Coronary artery (tissue), 2 donors: ENCODE measurements around the gene CAMKV.

Experiments
- DNase-seq: peaks from one replicate; pipeline ENCODE4 v3.0.0-alpha.2; 2017; ENCODE audit warnings: low spot score
- H3K27ac ChIP-seq, 2 donors: fragments of 200-600 bp; sonication (generic); one replicate each; pipeline ENCODE4 v1.5.1; 2016 to 2019
- H3K4me3 ChIP-seq: fragments of 200-600 bp; sonication (generic); 2 replicates; pipeline ENCODE4 v1.5.1; 2016; ENCODE audit warnings: mild to moderate bottlenecking, moderate library complexity
- CTCF ChIP-seq: fragments of 200-600 bp; sonication (generic); IDR thresholded peaks from one replicate; pipeline ENCODE4 v1.5.1; 2019; ENCODE audit warnings: antibody characterized with exemption

The CAMKV gene

GRCh38 chr3:49865198-49865784 is 4.4 kb downstream of the CAMKV start:
- H3K4me3 ChIP-seq, result no peak overlapping the region
- H3K27ac ChIP-seq, result no peak overlapping the region
- no peak for DNase-seq
- TF ChIP-seq CTCF, result no peak

GRCh38 chr3:49864505-49864904 is 5.2 kb downstream of the CAMKV start:
- no peak overlapping the region for H3K27ac ChIP-seq
- H3K4me3 ChIP-seq, result no peak overlapping the region
- no peak for DNase-seq
- TF ChIP-seq CTCF, result no peak

- DNase-seq, result no peak
- H3K27ac ChIP-seq, result no peak overlapping the region
- H3K4me3 ChIP-seq, result no peak overlapping the region
- no peak for TF ChIP-seq CTCF
Measured at GRCh38 chr3:49859576-49860305, 10.0 kb downstream of the CAMKV start.

- H3K27ac ChIP-seq, result peak within 1 kb of the TSS; percentile 76 to 86
Measured at GRCh38 chr3:49856181-49857005, 13.3 kb downstream of the CAMKV start, which contains the start of gene TRAIP. TSS of gene TRAIP (minus strand) at chr3:49856564. CDS start at chr3:49856453, 111 bp downstream.

GRCh38 chr3:49855662-49856061 is 14.0 kb downstream of the CAMKV start:
- peak overlapping the region; percentile 70 for H3K4me3 ChIP-seq
- no peak overlapping the region for H3K27ac ChIP-seq
- no peak for TF ChIP-seq CTCF
- DNase-seq, result no peak

More at GRCh38 chr3:49856181-49857005, 13.3 kb downstream of the CAMKV start, which contains the start of gene TRAIP:
- no peak for TF ChIP-seq CTCF
- peak within 1 kb of the TSS; percentile 70 for H3K4me3 ChIP-seq
- DNase-seq, result peak; percentile 93

- no peak for DNase-seq
- Histone ChIP-seq H3K4me3 (no peak overlapping the region), H3K27ac (no peak overlapping the region)
- no peak for TF ChIP-seq CTCF
Measured at GRCh38 chr3:49845694-49846093, 24.0 kb downstream of the CAMKV start.
